GM23338 (cell line): ENCODE results near the gene PDE6A. TPM values are rescaled to one million over a fixed set of nuclear protein-coding genes. Genes with fewer than 3 reads are reported as not detected.

Experiments used
- ATAC-seq: fragments of 200-7000 bp; cut with Tn5 transposase; 3 replicates; pipeline ENCODE4 v1.9.1; 2020
- DNase-seq: peaks from one replicate; pipeline ENCODE4 v3.0.0-alpha.2; 2015; ENCODE audit warnings: low spot score
- H2AFZ ChIP-seq: fragments of 200-600 bp; sonication (generic); 2 replicates; pipeline ENCODE4 v1.8.0; 2016; ENCODE audit warnings: antibody characterized with exemption, mild to moderate bottlenecking, moderate library complexity
- H3F3A ChIP-seq: fragments of 200-600 bp; sonication (generic); replicated peaks from 2 replicates; pipeline ENCODE4 v1.8.0; 2017; ENCODE audit warnings: antibody characterized with exemption, mixed run types, low read depth
- H3K27ac ChIP-seq: fragments of 200-600 bp; sonication (generic); 2 replicates; pipeline ENCODE4 v1.6.1; 2016; ENCODE audit warnings: low read depth
- H3K27me3 ChIP-seq: fragments of 200-600 bp; sonication (generic); 2 replicates; pipeline ENCODE4 v1.8.0; 2016; ENCODE audit warnings: mild to moderate bottlenecking, mixed run types, moderate library complexity; ENCODE audit not compliant: insufficient read depth
- H3K36me3 ChIP-seq: fragments of 200-600 bp; sonication (generic); 2 replicates; pipeline ENCODE4 v1.8.0; 2016; ENCODE audit warnings: mild to moderate bottlenecking; ENCODE audit not compliant: insufficient read depth
- H3K4me1 ChIP-seq: fragments of 200-600 bp; sonication (generic); 2 replicates; pipeline ENCODE4 v1.8.0; 2016; ENCODE audit warnings: mild to moderate bottlenecking, moderate library complexity; ENCODE audit not compliant: insufficient read depth
- H3K4me2 ChIP-seq: fragments of 200-600 bp; sonication (generic); 2 replicates; pipeline ENCODE4 v1.7.1; 2017; ENCODE audit warnings: mixed run types
- H3K4me3 ChIP-seq: fragments of 200-600 bp; sonication (generic); 2 replicates; pipeline ENCODE4 v1.6.1; 2016; ENCODE audit warnings: mixed run types
- H3K79me2 ChIP-seq: fragments of 200-600 bp; sonication (generic); replicated peaks from 2 replicates; pipeline ENCODE4 v1.8.0; 2017; ENCODE audit warnings: mild to moderate bottlenecking; ENCODE audit not compliant: insufficient read depth
- H3K9me2 ChIP-seq: fragments of 200-600 bp; sonication (generic); 2 replicates; pipeline ENCODE4 v1.8.0; 2017; ENCODE audit not compliant: insufficient read depth
- H4K20me1 ChIP-seq: fragments of 200-600 bp; sonication (generic); replicated peaks from 2 replicates; pipeline ENCODE4 v1.8.0; 2017; ENCODE audit warnings: mild to moderate bottlenecking; ENCODE audit not compliant: insufficient read depth
- H3K27ac Mint-ChIP-seq: 2 replicates; pipeline ENCODE4 v1.8.0; 2020; ENCODE audit warnings: inconsistent platforms, mild to moderate bottlenecking, moderate library complexity, mixed read lengths
- H3K27me3 Mint-ChIP-seq: 3 replicates; pipeline ENCODE4 v1.8.0; 2022; ENCODE audit warnings: low read depth, mild to moderate bottlenecking, moderate library complexity, mixed read lengths, inconsistent platforms; ENCODE audit not compliant: insufficient read depth, poor library complexity
- H3K36me3 Mint-ChIP-seq: 3 replicates; pipeline ENCODE4 v1.8.0; 2021; ENCODE audit warnings: low read depth, mild to moderate bottlenecking, inconsistent platforms, moderate library complexity, mixed read lengths
- H3K4me1 Mint-ChIP-seq: 3 replicates; pipeline ENCODE4 v1.8.0; 2020; ENCODE audit warnings: mild to moderate bottlenecking, inconsistent platforms, mixed read lengths
- H3K4me3 Mint-ChIP-seq: 3 replicates; pipeline ENCODE4 v1.8.0; 2021; ENCODE audit warnings: moderate library complexity, mild to moderate bottlenecking, inconsistent platforms, mixed read lengths
- H3K9me3 Mint-ChIP-seq: 3 replicates; pipeline ENCODE4 v1.8.0; 2020; ENCODE audit warnings: moderate library complexity, mild to moderate bottlenecking, inconsistent platforms, mixed read lengths
- CTCF ChIP-seq, 2 experiments: fragments of 200-600 bp in 1 of 2; sonication (generic) in 1 of 2; conservative IDR thresholded peaks; 2 replicates each; pipeline versions ENCODE4 v1.5.1 to v1.6.1; 2016 to 2017; ENCODE audit warnings: antibody characterized with exemption in 2 of 2, low read depth in 2 of 2, mild to moderate bottlenecking in 2 of 2, moderate library complexity in 1 of 2
- ETS1 ChIP-seq: IDR thresholded peaks from 2 replicates; pipeline ENCODE4 v1.6.1; 2016; ENCODE audit warnings: antibody characterized with exemption
- EZH2phosphoT487 ChIP-seq: fragments of 200-600 bp; sonication (generic); IDR thresholded peaks from one replicate; pipeline ENCODE4 v1.8.1; 2018; ENCODE audit warnings: antibody characterized with exemption; ENCODE audit not compliant: unreplicated experiment
- JUNB ChIP-seq: IDR thresholded peaks from one replicate; pipeline ENCODE4 v1.6.1; 2016; ENCODE audit warnings: antibody characterized with exemption; ENCODE audit not compliant: unreplicated experiment
- ZNF114 ChIP-seq: fragments of 250-450 bp; sonication (Bioruptor Pico); IDR thresholded peaks from 2 replicates; pipeline ENCODE4 v1.5.0; 2020; ENCODE audit warnings: mild to moderate bottlenecking, moderate library complexity
- ZNF331 ChIP-seq: fragments of 250-450 bp; sonication (Bioruptor Pico); IDR thresholded peaks from 2 replicates; pipeline ENCODE4 v1.5.0; 2020; ENCODE audit warnings: low read depth, mild to moderate bottlenecking, moderate library complexity
- polyA plus RNA-seq: library from polyadenylated mRNA; unstranded; fragments of >200 nt; fragmentation: Nextera tagmentation; extraction: Ambion mirVana; gene quantifications from 2 replicates; pipeline ENCODE4 v1.2.1, GENCODE V29; 2016
- total RNA-seq: library from RNA; depleted of rRNA; stranded (reverse); fragments of >200 nt; shearing (Covaris generic); gene quantifications from 2 replicates; pipeline ENCODE4 v1.2.3, GENCODE V29; 2014

Gene PDE6A
- total and polyA plus RNA-seq, 2 experiments from 2014 or later: 0.08 TPM; not detected in 1

- H3K4me3 ChIP-seq: no peak overlapping the region
- no peak overlapping the region for H3K27ac Mint-ChIP-seq
- H3K79me2 ChIP-seq: no peaks in the 10 kb centered on the region
- DNase-seq (no peak), ATAC-seq (peak; percentile 52)
- H3K36me3 Mint-ChIP-seq: no peaks in the 10 kb centered on the region
- H3K4me2 ChIP-seq: no peak overlapping the region
- TF ChIP-seq JUNB: no peak
- no peak for TF ChIP-seq EZH2phosphoT487
- no peak for TF ChIP-seq ZNF331 (CRISPR knock-in tag)
- no peak for TF ChIP-seq ZNF114 (CRISPR knock-in tag)
- TF ChIP-seq CTCF (conservative IDR thresholded peaks at IDR 0.05; ENCODE audit: low read depth in 2 of 2): no peak
- TF ChIP-seq ETS1: no peak
- no peaks in the 10 kb centered on the region for H3K36me3 ChIP-seq
- H4K20me1 ChIP-seq: no peaks in the 10 kb centered on the region
- H3K4me1 ChIP-seq: 0 out of 2 replicates have a peak, but pooled peaks cover 5% of the 10 kb centered on the region
- no peaks in the 10 kb centered on the region for H3K27me3 ChIP-seq
- no peaks in the 10 kb centered on the region for H3F3A ChIP-seq
- no peak overlapping the region for H2AFZ ChIP-seq
- H3K9me3 Mint-ChIP-seq: no peaks in the 10 kb centered on the region
- H3K27me3 Mint-ChIP-seq: peaks cover 3% of the 10 kb centered on the region
- H3K4me3 Mint-ChIP-seq: no peak overlapping the region
- H3K27ac ChIP-seq: no peak overlapping the region
- H3K4me1 Mint-ChIP-seq: peaks cover 9% of the 10 kb centered on the region; the same call in 2 of the 3 replicates
- H3K9me2 ChIP-seq: no peaks in the 10 kb centered on the region
Observed at GRCh38 chr5:149942199-149942598, 2.4 kb downstream of the PDE6A start.

- H3K4me2 ChIP-seq: no peak overlapping the region
- H3K27me3 ChIP-seq: no peaks in the 10 kb centered on the region
- Mint-ChIP-seq H3K4me3 (no peak overlapping the region), H3K27me3 (peaks cover 3% of the 10 kb centered on the region), H3K36me3 (no peaks in the 10 kb centered on the region), H3K4me1 (peaks cover 9% of the 10 kb centered on the region; the same call in 2 of the 3 replicates), H3K9me3 (no peaks in the 10 kb centered on the region), H3K27ac (no peak overlapping the region)
- H4K20me1 ChIP-seq: no peaks in the 10 kb centered on the region
- H3K79me2 ChIP-seq: no peaks in the 10 kb centered on the region
- TF ChIP-seq ETS1: no peak
- H3K4me3 ChIP-seq: no peak overlapping the region
- H2AFZ ChIP-seq: no peak overlapping the region
- no peak overlapping the region for H3K27ac ChIP-seq
- ATAC-seq (no peak), DNase-seq (no peak)
- no peaks in the 10 kb centered on the region for H3K36me3 ChIP-seq
- no peaks in the 10 kb centered on the region for H3K9me2 ChIP-seq
- H3K4me1 ChIP-seq: 0 out of 2 replicates have a peak, but pooled peaks cover 5% of the 10 kb centered on the region
- H3F3A ChIP-seq: no peaks in the 10 kb centered on the region
Observed at GRCh38 chr5:149941795-149942194, 2.8 kb downstream of the PDE6A start.
